ENCODE data around the gene PDE4A.
A peak's percentile ranks its signal among the peaks of the same experiment; 100 is the strongest.

GRCh38 chr19:10380313-10381102, 39.8 kb upstream of the PDE4A start, which contains the start of gene TYK2:
- TF ChIP-seq CTCF (IDR thresholded peaks at IDR 0.05), result peak in 1 of 4 experiments; percentile 13
- TF ChIP-seq POLR2AphosphoS5 (IDR thresholded peaks at IDR 0.05), result peak; percentile 97
- TF ChIP-seq POLR2A (IDR thresholded peaks at IDR 0.05), result peak; percentile 44
